Measurements from ENCODE around the gene SSUH2.

Gene SSUH2

GRCh38 chr3:8625991-8626390, 18.6 kb downstream of the SSUH2 start:
- TF ChIP-seq CTCF (IDR thresholded peaks at IDR 0.05; ENCODE audit: insufficient read depth, missing control alignments): no peak
- FAIRE-seq (no peak), DNase-seq (ENCODE audit: insufficient read length, low spot score) (no peak)

- DNase-seq (ENCODE audit: insufficient read length, low spot score) (no peak), FAIRE-seq (no peak)
- TF ChIP-seq CTCF (IDR thresholded peaks at IDR 0.05; ENCODE audit: insufficient read depth, missing control alignments): no peak
Measured at GRCh38 chr3:8624612-8625011, 20.0 kb downstream of the SSUH2 start.

- no peak for TF ChIP-seq CTCF (IDR thresholded peaks at IDR 0.05; ENCODE audit: insufficient read depth, missing control alignments)
- no peak for DNase-seq (ENCODE audit: insufficient read length, low spot score)
- no peak for FAIRE-seq
Measured at GRCh38 chr3:8623741-8624140, 20.9 kb downstream of the SSUH2 start.

GRCh38 chr3:8622873-8623691, 21.5 kb downstream of the SSUH2 start:
- FAIRE-seq (no peak), DNase-seq (ENCODE audit: insufficient read length, low spot score) (peak; percentile 50)
- peak; percentile 88 for TF ChIP-seq CTCF (IDR thresholded peaks at IDR 0.05; ENCODE audit: insufficient read depth, missing control alignments)

- FAIRE-seq: no peak
- no peak for TF ChIP-seq CTCF (IDR thresholded peaks at IDR 0.05; ENCODE audit: insufficient read depth, missing control alignments)
- DNase-seq (ENCODE audit: insufficient read length, low spot score): no peak
Measured at GRCh38 chr3:8621872-8622271, 22.7 kb downstream of the SSUH2 start.

- no peak for TF ChIP-seq CTCF (IDR thresholded peaks at IDR 0.05; ENCODE audit: insufficient read depth, missing control alignments)
- FAIRE-seq (no peak), DNase-seq (ENCODE audit: insufficient read length, low spot score) (no peak)
Measured at GRCh38 chr3:8621141-8621540, 23.5 kb downstream of the SSUH2 start.

- DNase-seq (ENCODE audit: insufficient read length, low spot score): no peak
- no peak for FAIRE-seq
- TF ChIP-seq CTCF (IDR thresholded peaks at IDR 0.05; ENCODE audit: insufficient read depth, missing control alignments): no peak
Measured at GRCh38 chr3:8619548-8619947, 25.1 kb downstream of the SSUH2 start.
